Measurements from ENCODE around the gene PIAS4. TPM values are rescaled to one million over a fixed set of nuclear protein-coding genes. Genes with fewer than 3 reads are reported as not detected.

Gene PIAS4
- total and polyA plus RNA-seq, 2 of the 13 experiments (the other 11 are each of a cell fraction or from before 2014, with no cell fraction given) = 9.0 to 20.1 TPM

DNA sequence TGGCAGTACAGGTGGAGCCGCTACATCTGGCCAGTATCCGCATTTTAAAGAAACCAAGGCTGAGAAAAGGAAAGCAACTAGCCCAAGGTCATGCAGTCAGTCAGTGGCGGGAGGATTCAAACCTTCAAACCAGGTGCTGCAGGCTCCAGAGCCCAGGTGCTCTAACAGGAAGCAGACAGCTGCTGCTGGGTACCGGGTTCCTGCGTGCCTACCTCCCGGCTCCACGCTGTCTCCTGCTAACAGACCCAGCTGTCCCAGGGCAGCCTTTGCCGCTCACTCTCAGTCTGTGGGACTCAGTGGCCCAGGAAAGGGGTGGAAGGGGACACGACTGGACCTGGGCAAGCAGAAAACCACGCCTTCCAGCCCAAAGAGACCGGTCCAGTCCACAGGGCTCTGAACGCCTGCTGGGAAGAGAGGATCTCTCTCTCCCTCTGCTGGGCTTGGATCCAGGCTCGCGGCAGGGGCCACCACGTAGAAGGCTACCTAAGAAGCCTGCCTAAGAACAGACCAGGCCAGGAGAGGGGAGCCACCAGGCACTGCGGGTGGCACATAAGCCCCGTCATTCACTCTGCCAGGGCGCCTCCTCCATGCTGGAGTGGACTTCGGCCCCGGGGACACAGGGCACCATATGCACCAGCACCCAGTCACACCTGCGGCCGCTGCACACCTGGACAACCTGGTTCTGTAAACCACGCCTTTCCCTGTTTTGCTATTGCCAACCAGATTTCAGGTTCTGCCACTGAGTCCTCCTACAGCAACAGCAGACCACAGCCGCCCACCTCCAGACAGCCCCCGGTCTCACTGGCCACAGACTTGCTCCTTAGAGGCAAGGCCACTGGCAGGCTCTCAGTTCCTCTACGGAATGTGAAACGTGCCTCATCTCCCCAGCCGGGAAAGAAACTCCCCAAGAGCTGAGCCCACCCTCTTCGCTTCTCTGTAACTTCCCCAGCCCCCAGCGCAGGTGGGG is 41.2 kb upstream of the PIAS4 start:
- H3K4me3 ChIP-seq (replicated peaks in 1 of 3; ENCODE audit: insufficient read depth in 1 of 3, low read depth in 2 of 3, low read length in 3 of 3) = no peak overlapping the region
- peaks cover 26% of the 10 kb centered on the region for H3K79me2 ChIP-seq (ENCODE audit: insufficient read depth, low read length)
- in situ Hi-C loops (cut with HindIII; ENCODE audit: extremely low pct_ligation_motif_present, low pct_unique_long_range_greater_than_20kb) (no loop called here), intact Hi-C loops (cut with micrococcal nuclease; ENCODE audit: unreplicated experiment) (loop anchor here (5.0 kb wide), 1 partner anchor 109 kb away; no protein-coding TSS in a partner anchor)
- peaks cover 29 to 43% of the 10 kb centered on the region in 2 experiments; a peak in 4 of 5 replicates for H3K36me3 ChIP-seq (replicated peaks in 1 of 2; ENCODE audit: control insufficient read depth in 1 of 2, insufficient read depth in 2 of 2, low read length in 2 of 2)
- FAIRE-seq = no peak
- ChIA-PET POLR2A (interaction anchor here (3.4 kb wide), 1 partner anchor 17 kb away, joined by 56 read pairs; the partner anchor contains the start of gene EEF2), CTCF (ENCODE audit: low intra/inter-chr PET ratio, low total read pairs) (no interaction called here)
- 81% methylated on average over 12 of the region's 30 CpGs for WGBS (ENCODE audit: low lambda C conversion rate)
- peaks cover 23% of the 10 kb centered on the region for H3K4me1 ChIP-seq (ENCODE audit: insufficient read depth, low read length)
- no peak overlapping the region for H3K9ac ChIP-seq (ENCODE audit: insufficient read depth, low read depth, low read length)
- no peak overlapping the region for H3K27ac ChIP-seq (ENCODE audit: extremely low read length, insufficient read depth, low read length)
- no TSS peak for BruUV-seq (replicated peaks)
- no peaks in the 10 kb centered on the region for H3K9me3 ChIP-seq (ENCODE audit: low read length)
- H2AFZ ChIP-seq (ENCODE audit: low read length) = no peak overlapping the region
- ATAC-seq = no peak
- peaks cover 16% of the 10 kb centered on the region for H4K20me1 ChIP-seq (ENCODE audit: insufficient read depth, low read length)
- H3K27me3 ChIP-seq (ENCODE audit: control insufficient read depth in 1 of 2, insufficient read depth in 2 of 2, low read length in 2 of 2) = no peaks in the 10 kb centered on the region; a peak in 1 of 5 replicates
- TF ChIP-seq, protein P1, sequence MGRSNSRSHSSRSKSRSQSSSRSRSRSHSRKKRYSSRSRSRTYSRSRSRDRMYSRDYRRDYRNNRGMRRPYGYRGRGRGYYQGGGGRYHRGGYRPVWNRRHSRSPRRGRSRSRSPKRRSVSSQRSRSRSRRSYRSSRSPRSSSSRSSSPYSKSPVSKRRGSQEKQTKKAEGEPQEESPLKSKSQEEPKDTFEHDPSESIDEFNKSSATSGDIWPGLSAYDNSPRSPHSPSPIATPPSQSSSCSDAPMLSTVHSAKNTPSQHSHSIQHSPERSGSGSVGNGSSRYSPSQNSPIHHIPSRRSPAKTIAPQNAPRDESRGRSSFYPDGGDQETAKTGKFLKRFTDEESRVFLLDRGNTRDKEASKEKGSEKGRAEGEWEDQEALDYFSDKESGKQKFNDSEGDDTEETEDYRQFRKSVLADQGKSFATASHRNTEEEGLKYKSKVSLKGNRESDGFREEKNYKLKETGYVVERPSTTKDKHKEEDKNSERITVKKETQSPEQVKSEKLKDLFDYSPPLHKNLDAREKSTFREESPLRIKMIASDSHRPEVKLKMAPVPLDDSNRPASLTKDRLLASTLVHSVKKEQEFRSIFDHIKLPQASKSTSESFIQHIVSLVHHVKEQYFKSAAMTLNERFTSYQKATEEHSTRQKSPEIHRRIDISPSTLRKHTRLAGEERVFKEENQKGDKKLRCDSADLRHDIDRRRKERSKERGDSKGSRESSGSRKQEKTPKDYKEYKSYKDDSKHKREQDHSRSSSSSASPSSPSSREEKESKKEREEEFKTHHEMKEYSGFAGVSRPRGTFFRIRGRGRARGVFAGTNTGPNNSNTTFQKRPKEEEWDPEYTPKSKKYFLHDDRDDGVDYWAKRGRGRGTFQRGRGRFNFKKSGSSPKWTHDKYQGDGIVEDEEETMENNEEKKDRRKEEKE (IDR thresholded peaks at IDR 0.05) = no peak
- TF ChIP-seq, protein P2, sequence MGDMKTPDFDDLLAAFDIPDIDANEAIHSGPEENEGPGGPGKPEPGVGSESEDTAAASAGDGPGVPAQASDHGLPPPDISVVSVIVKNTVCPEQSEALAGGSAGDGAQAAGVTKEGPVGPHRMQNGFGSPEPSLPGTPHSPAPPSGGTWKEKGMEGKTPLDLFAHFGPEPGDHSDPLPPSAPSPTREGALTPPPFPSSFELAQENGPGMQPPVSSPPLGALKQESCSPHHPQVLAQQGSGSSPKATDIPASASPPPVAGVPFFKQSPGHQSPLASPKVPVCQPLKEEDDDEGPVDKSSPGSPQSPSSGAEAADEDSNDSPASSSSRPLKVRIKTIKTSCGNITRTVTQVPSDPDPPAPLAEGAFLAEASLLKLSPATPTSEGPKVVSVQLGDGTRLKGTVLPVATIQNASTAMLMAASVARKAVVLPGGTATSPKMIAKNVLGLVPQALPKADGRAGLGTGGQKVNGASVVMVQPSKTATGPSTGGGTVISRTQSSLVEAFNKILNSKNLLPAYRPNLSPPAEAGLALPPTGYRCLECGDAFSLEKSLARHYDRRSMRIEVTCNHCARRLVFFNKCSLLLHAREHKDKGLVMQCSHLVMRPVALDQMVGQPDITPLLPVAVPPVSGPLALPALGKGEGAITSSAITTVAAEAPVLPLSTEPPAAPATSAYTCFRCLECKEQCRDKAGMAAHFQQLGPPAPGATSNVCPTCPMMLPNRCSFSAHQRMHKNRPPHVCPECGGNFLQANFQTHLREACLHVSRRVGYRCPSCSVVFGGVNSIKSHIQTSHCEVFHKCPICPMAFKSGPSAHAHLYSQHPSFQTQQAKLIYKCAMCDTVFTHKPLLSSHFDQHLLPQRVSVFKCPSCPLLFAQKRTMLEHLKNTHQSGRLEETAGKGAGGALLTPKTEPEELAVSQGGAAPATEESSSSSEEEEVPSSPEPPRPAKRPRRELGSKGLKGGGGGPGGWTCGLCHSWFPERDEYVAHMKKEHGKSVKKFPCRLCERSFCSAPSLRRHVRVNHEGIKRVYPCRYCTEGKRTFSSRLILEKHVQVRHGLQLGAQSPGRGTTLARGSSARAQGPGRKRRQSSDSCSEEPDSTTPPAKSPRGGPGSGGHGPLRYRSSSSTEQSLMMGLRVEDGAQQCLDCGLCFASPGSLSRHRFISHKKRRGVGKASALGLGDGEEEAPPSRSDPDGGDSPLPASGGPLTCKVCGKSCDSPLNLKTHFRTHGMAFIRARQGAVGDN (CRISPR knock-in tag; IDR thresholded peaks at IDR 0.05) = peak; percentile 18; the same call in 1 of the 2 replicates
- TF ChIP-seq ZNF670 (CRISPR knock-in tag; IDR thresholded peaks at IDR 0.05; ENCODE audit: borderline replicate concordance) = no peak
- TF ChIP-seq, protein P3, sequence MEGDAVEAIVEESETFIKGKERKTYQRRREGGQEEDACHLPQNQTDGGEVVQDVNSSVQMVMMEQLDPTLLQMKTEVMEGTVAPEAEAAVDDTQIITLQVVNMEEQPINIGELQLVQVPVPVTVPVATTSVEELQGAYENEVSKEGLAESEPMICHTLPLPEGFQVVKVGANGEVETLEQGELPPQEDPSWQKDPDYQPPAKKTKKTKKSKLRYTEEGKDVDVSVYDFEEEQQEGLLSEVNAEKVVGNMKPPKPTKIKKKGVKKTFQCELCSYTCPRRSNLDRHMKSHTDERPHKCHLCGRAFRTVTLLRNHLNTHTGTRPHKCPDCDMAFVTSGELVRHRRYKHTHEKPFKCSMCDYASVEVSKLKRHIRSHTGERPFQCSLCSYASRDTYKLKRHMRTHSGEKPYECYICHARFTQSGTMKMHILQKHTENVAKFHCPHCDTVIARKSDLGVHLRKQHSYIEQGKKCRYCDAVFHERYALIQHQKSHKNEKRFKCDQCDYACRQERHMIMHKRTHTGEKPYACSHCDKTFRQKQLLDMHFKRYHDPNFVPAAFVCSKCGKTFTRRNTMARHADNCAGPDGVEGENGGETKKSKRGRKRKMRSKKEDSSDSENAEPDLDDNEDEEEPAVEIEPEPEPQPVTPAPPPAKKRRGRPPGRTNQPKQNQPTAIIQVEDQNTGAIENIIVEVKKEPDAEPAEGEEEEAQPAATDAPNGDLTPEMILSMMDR (CRISPR knock-in tag; IDR thresholded peaks at IDR 0.05) = peak; percentile 11; the same call in 1 of the 2 replicates
- TF ChIP-seq, protein P4, sequence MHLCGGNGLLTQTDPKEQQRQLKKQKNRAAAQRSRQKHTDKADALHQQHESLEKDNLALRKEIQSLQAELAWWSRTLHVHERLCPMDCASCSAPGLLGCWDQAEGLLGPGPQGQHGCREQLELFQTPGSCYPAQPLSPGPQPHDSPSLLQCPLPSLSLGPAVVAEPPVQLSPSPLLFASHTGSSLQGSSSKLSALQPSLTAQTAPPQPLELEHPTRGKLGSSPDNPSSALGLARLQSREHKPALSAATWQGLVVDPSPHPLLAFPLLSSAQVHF (CRISPR knock-in tag; IDR thresholded peaks at IDR 0.05) = no peak
- TF ChIP-seq MTA1 (CRISPR knock-in tag; IDR thresholded peaks at IDR 0.05; ENCODE audit: borderline replicate concordance) = 0 out of 2 replicates have a peak, but pooled peaks have one; percentile 19
- 0 out of 2 replicates have a peak, but pooled peaks have one; percentile 12 for TF ChIP-seq DR1 (CRISPR knock-in tag; IDR thresholded peaks at IDR 0.05)
- DNase-seq (ENCODE audit: low spot score) = no peak
- no peak overlapping the region for H3K4me2 ChIP-seq (ENCODE audit: low read depth, low read length)

Measured in HepG2 (cell line).